ENCODE data around the gene ROCK1. TPM values are rescaled to one million over a fixed set of nuclear protein-coding genes. Genes with fewer than 3 reads are reported as not detected.

Gene ROCK1
- polyA plus RNA-seq, 1 of the 3 experiments (the other 2 are of a cell fraction), result 4.9 TPM

DNA sequence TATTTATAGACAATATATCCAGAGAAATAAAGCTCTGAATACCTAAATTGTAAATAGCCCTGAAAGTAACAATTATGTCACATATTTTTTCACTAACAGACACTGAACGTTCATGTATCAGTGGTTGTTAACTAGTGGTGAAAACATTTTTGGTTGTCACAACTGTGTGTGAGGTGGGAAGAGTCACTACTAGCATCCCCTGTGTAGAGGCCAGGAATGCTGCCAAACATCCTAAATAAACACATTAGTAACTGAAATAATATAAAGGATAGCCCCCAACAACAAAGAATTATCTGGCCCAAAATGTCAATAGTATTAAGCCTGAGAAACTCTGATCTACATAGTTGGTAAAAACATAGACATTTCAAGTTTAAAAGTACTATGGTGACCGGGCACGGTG, 64.5 kb downstream of the ROCK1 start (continued):
- TF ChIP-seq, protein P1, sequence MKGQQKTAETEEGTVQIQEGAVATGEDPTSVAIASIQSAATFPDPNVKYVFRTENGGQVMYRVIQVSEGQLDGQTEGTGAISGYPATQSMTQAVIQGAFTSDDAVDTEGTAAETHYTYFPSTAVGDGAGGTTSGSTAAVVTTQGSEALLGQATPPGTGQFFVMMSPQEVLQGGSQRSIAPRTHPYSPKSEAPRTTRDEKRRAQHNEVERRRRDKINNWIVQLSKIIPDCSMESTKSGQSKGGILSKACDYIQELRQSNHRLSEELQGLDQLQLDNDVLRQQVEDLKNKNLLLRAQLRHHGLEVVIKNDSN (IDR thresholded peaks at IDR 0.05; ENCODE audit: borderline replicate concordance, low read depth), result no peak
- TF ChIP-seq FOXM1 (IDR thresholded peaks at IDR 0.05; ENCODE audit: low read depth) (no peak), RCOR1 (IDR thresholded peaks at IDR 0.05; ENCODE audit: low read length) (no peak), GATA2 (CRISPR knock-in tag; IDR thresholded peaks at IDR 0.05) (no peak), TAF1 (IDR thresholded peaks at IDR 0.05; ENCODE audit: borderline replicate concordance, low read depth, low read length) (no peak)

DNA sequence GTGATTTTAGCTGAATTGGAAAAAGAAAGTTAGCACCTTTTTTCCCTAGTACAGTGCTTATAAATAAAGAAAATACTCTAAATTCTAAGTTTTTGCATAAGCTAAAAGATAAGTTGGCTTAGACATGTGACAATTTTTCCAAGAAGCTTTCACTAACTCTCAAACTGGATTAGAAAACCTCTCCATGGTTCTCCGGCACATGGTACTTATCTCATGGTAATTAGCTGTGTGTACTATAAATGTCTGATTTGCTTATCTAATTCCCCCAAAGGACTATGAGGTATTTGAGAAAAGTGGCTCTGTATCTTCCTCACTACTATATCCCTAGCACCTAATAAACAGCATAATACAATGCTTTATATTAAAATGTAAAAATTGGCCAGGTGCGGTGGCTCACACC, 71.1 kb downstream of the ROCK1 start:
- no peaks in the 10 kb centered on the region for H3K27me3 ChIP-seq (ENCODE audit: insufficient read depth)
- POLR2A ChIA-PET, result no interaction called here
- TF ChIP-seq RFX5 (IDR thresholded peaks at IDR 0.05; ENCODE audit: low read length) (no peak), TCF12 (IDR thresholded peaks at IDR 0.05) (no peak)
- TF ChIP-seq, protein P2, sequence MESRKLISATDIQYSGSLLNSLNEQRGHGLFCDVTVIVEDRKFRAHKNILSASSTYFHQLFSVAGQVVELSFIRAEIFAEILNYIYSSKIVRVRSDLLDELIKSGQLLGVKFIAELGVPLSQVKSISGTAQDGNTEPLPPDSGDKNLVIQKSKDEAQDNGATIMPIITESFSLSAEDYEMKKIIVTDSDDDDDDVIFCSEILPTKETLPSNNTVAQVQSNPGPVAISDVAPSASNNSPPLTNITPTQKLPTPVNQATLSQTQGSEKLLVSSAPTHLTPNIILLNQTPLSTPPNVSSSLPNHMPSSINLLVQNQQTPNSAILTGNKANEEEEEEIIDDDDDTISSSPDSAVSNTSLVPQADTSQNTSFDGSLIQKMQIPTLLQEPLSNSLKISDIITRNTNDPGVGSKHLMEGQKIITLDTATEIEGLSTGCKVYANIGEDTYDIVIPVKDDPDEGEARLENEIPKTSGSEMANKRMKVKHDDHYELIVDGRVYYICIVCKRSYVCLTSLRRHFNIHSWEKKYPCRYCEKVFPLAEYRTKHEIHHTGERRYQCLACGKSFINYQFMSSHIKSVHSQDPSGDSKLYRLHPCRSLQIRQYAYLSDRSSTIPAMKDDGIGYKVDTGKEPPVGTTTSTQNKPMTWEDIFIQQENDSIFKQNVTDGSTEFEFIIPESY (IDR thresholded peaks at IDR 0.05; ENCODE audit: borderline replicate concordance, low read depth), result no peak
- TF ChIP-seq, protein P3, sequence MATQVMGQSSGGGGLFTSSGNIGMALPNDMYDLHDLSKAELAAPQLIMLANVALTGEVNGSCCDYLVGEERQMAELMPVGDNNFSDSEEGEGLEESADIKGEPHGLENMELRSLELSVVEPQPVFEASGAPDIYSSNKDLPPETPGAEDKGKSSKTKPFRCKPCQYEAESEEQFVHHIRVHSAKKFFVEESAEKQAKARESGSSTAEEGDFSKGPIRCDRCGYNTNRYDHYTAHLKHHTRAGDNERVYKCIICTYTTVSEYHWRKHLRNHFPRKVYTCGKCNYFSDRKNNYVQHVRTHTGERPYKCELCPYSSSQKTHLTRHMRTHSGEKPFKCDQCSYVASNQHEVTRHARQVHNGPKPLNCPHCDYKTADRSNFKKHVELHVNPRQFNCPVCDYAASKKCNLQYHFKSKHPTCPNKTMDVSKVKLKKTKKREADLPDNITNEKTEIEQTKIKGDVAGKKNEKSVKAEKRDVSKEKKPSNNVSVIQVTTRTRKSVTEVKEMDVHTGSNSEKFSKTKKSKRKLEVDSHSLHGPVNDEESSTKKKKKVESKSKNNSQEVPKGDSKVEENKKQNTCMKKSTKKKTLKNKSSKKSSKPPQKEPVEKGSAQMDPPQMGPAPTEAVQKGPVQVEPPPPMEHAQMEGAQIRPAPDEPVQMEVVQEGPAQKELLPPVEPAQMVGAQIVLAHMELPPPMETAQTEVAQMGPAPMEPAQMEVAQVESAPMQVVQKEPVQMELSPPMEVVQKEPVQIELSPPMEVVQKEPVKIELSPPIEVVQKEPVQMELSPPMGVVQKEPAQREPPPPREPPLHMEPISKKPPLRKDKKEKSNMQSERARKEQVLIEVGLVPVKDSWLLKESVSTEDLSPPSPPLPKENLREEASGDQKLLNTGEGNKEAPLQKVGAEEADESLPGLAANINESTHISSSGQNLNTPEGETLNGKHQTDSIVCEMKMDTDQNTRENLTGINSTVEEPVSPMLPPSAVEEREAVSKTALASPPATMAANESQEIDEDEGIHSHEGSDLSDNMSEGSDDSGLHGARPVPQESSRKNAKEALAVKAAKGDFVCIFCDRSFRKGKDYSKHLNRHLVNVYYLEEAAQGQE (IDR thresholded peaks at IDR 0.05; ENCODE audit: low read depth, low read length), result no peak

More for the DNA sequence above, 71.1 kb downstream of the ROCK1 start:
- no peak for DNase-seq
- Histone ChIP-seq H3K4me2 (no peak overlapping the region), H3K9me3 (no peaks in the 10 kb centered on the region), H3K27ac (ENCODE audit: low read depth in 2 of 2, low read length in 1 of 2) (no peak overlapping the region), H3K36me3 (replicated peaks in 1 of 2; ENCODE audit: control insufficient read depth in 1 of 2, insufficient read depth in 2 of 2, low read length in 1 of 2) (peaks cover 39 to 79% of the 10 kb centered on the region in 2 experiments), H3K79me2 (ENCODE audit: insufficient read depth) (peaks cover 32% of the 10 kb centered on the region), H3F3A (replicated peaks; ENCODE audit: insufficient read depth) (no peaks in the 10 kb centered on the region), H2AFZ (ENCODE audit: low read depth) (no peak overlapping the region), H4K20me1 (ENCODE audit: insufficient read depth) (no peaks in the 10 kb centered on the region), H3K9ac (no peak overlapping the region), H3K4me1 (ENCODE audit: control insufficient read depth in 1 of 2, insufficient read depth in 2 of 2, low read depth in 1 of 2, low read length in 1 of 2) (peaks cover 0 to 5% of the 10 kb centered on the region in 2 experiments; a peak in 2 of 4 replicates), H3K4me3 (ENCODE audit: low read depth in 2 of 2, low read length in 1 of 2) (no peak overlapping the region), H3K9me2 (no peaks in the 10 kb centered on the region)
- WGBS (ENCODE audit: low lambda C conversion rate), result 96% methylated on average over 2 of the region's 2 CpGs
- CTCF ChIA-PET, result interaction anchor here (1.3 kb wide), 1 partner anchor 11 kb away, joined by 3 read pairs; no protein-coding TSS in a partner anchor
